HG02610 (cell line): ENCODE measurements around the gene SDK2.

Source experiments
- ATAC-seq: cut with Tn5 transposase; IDR thresholded peaks from one replicate; pipeline ENCODE4 v1.9.1; 2021; ENCODE audit warnings: mild to moderate bottlenecking, moderate library complexity; ENCODE audit not compliant: unreplicated experiment

Gene SDK2

DNA sequence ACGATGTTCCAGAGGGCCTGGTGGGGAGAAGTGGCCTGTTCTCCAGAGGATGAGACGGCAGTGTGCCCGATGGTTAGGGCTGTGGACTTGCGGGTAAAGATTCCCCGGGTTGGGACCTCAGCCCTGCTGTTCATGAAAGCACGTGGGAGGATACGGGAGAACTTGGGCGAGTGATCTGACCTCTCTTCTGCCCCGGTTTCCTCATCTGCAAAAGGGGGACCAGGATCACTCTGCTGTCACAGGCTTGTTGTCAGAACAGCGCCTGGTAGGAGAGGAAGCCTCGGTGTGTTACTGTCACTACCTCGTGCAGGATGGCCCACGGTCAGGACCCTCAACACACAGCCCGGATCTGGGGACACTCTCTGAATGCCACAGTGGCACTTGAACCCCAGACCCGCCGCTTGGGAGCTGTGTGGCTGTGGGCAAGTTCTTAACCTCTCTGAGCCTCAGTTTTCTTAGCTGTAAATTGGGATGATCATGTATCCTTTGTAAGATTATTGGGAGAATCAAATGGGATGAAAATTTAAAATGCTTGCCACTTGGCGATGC, 246.9 kb downstream of the SDK2 start:
- ATAC-seq: no peak

DNA sequence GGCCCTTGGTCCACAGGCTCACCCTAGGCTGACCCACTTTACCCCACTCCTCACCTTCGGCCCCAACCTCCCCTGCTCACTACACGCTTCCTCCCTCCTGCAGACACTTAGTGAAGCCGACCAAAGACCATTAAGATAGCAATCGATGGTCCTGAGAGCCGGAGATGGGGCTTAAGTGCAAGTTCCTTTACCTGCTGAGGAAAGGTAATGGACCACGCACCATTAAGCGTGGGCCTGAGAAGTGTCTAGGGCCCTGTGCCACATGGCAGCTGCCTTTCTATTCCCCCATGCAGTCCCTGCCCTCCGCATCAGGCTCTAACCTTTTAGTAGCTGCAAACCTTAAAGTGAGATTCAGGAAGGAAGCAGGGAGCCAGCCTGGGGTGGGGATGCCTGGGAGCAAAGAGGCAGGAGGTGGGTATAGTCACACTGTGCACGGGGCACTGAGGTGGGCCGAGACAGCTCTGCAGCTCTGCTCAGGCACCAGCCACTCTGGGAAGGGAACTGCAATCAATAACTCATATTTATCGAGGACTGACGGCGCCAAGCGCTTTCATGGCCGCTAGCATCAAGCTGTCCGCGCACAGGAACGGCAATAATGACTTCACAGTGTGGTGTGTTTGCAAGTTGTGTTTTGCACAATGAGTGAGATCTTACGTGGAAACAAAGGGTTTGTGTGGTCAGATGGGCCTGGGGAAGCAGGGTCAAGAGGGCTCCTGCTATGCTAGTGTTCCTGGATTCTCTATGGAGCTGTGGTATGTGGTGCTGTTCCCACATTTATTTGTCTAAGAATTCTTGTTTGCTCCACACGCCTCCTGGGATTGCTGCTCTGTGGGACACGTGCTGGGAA, 247.6 kb downstream of the SDK2 start:
- no peak for ATAC-seq

DNA sequence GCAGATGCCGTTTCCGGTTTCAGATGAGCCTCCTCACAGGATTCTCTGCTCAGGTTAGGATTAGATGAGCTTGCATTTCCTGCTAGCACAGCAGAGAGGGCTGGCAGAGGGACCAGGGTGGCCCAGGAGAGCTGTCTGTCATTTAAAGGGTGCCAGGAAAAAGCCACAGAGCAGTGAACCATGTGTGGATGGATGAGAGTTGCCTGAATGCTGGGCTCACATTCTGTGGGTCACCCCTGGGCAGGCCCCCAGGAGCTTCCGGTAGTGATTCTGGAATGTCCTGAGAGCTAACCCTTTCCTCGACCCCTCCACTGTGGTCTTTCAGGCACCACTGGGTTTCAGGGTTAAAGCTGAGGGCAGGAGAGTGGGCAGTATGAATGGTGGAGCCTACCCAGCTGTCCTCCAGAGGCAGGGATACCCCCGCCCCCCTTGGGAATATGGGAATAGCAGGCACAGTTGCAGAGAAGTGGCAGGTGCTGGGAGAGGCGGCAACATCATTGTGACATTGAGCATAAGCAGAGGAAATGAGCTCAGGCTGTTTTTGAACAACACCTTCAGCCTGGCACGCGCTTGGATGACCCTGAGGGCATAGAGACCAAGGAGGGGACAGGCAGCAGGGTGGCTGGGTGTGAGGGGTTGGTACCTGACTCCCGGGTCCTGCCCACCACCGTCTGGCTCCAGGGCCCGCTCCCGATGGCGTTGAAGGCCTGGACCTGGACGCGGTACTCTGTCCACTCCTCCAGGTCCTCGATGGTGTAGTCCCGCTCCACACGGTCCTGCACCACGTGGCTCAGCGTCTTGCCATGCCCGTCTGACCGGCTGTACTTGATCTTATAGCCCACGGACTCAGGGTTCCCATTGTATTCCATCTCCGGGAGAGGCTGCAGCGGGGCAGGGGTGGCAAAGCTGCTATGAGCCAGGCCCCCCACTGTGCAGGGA, 249.5 kb downstream of the SDK2 start:
- no peak for ATAC-seq

DNA sequence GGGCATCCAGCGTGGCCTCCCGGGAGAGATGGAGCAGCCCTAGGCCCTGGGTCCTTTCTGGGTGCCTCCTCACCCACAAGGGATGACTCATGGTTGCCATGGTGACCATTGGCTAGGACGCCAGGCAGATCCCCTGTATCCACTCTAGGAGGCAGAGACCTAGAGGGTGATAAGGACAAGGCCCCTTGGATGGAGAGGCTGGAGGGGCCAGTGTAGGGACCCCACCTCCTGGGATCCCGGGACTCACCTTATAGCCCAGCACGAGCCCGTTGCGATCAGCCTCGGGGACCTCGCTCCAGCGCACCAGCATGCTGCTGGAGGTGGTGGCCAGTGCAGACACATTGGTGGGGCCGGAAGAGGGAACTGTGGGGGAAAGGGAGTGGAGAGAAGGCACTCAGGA, 250.3 kb downstream of the SDK2 start:
- ATAC-seq: no peak

DNA sequence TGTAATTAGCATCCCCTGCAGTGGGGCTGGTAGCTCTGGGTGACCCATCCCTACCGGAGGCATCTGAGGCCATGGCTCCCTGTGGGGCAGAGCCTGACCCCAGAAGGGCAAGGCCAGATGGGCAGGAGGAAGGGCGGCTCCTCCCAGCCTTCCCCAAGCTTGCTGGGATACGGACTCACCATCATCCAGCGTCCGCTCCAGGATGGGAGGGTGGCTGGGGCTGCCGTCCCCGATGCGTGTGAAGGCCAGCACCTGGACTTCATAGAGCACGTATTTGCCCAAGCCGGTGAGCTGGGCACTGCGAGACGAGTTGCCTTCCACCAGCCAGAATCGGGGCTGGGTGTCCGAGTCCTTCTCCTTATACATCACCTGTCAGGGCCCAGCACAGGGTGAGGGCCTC, 250.9 kb downstream of the SDK2 start:
- no peak for ATAC-seq

GRCh38 chr17:73391331-73392265, 252.6 kb downstream of the SDK2 start:
- no peak for ATAC-seq

DNA sequence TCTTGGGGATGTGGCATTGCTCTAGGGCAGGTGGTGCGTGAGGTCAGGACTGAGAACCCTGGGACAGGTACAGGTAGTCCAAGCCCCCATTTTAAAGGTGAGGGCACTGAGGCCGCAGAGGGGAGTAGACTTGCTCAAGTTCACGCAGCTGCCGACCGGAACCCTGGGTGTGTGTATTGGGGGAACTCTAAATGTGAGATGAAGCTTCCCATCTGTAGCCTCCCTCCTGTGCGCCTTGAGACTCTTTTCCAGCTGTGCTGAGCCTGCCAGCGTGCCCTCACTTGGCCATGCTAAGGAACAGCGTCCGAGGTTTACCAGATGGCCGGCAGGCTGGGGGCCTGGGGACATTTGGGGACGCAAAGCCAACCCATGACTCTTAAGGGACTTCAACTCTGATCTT, 253.4 kb downstream of the SDK2 start:
- no peak for ATAC-seq

GRCh38 chr17:73390221-73390620, 254.0 kb downstream of the SDK2 start:
- ATAC-seq: no peak

GRCh38 chr17:73389411-73389810, 254.8 kb downstream of the SDK2 start:
- ATAC-seq: no peak

GRCh38 chr17:73388578-73388905, 255.7 kb downstream of the SDK2 start:
- no peak for ATAC-seq

DNA sequence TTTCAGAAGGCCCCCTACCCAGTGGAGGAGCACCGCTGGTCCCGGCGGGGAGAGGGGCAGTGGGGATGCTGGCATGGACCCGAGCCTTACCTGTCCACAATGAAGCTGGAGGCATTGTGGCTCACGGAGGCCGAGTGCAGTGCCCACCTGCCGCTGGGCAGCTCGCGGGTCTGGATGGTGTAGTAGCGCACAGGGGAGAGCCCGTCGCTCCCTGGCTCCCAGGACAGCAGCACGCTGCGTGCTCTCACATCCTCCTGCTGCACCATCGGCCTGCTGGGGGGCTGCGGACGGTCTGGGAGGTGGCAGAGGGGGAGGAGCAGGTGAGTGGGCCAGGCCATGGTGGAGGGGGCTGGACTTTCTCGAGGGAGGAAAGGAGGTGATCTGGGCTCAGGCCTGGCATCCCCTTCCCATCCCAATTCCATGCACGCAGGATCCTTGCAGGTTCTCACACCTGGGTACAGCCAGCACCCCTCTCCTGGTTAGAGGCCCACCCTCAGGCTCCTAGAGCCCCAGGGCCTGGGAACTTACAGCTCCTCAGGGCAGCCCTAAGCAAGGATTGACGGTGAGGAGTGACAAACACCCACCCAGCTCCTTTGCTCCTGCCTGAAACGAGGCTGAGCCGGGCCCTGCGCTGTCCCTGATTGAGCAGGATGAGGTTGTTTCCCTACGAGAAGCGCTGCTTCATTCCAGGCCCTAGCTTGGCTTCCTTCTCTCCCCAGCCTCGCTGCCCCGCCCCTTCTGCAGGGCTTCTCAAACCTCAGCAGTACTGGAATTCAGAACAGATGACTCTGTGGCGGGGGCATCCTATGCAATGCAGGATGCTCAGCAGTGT, 256.3 kb downstream of the SDK2 start:
- ATAC-seq: no peak

- ATAC-seq: no peak
These were observed 257.7 kb downstream of the SDK2 start for GRCh38 chr17:73386561-73386960.

GRCh38 chr17:73384926-73385325, 259.3 kb downstream of the SDK2 start:
- ATAC-seq: no peak

DNA sequence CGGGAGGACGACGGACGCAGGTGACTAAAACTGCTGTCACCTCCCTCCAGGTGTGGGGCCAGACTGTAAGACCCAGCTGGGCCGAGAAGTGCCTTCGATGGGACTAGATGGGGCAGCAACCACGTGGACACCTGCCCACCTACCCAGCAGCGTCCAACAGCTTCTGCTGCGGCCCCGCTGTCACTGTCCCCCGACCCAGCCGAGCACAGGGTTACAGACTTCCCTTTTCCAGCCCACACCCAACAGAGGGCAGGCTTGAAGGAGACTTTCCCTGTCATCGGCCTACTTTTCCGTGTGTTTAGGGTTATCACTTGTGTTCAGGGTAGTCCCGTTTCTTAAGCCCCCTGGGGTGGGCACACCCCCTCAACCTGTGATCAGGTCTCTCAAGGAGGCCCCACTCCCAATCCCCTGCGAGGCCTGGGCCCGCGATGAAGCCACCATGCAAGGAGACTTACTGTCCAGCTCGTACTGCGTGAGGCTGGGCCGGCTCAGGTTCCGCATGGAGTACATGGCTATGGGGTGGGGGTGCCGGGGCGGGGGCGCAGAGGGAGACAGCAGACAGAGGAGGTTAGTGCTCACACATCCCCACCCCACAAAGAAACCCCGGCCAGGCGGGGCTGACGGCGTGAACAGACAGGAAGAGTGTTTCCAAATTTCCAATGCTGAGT, 263.7 kb downstream of the SDK2 start:
- no peak for ATAC-seq

GRCh38 chr17:73379826-73380225, 264.4 kb downstream of the SDK2 start:
- ATAC-seq: no peak

DNA sequence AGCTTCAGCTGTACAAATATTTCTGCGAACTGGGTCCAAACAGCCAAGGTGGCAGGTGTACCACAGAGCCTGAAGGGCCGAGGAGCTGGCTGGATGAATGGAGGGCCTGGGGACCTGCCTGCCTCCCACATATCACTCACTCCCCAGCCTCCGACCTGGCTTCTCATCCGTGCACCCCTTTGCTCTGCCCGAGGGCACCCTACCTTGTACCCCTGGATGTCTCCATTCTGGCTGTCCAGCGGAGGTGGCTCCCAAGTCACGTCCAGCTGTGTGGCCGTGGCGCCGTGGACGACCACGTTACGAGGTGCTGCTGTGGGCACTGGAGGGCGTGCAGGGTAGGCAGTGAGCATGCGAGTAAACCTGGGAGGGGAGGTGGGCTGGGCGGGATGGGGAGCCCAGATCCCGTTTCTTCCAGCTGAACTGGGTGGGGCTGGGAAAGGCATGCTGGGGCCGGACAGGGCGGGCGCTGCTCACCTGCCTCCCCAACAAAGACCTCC, 265.2 kb downstream of the SDK2 start:
- no peak for ATAC-seq

GRCh38 chr17:73376636-73377035, 267.6 kb downstream of the SDK2 start:
- ATAC-seq: no peak

DNA sequence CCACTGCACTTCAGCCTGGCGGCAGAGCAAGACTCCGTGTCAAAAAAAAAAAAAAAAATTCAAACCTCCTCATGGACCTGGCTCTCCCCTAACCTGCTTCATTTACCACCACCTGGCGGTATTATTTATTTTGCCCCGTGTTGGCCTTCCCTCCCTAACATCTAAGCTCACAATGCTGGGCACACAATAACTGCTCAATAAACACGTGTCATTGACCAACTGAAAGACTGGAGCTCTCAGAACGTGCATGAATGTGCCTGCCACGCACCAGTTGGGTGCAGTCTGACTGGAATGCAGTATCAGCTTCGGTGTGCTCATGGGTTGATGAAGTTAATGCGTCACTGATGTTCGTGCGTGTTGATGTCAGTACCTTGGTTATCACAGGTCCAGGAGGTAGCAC, 268.1 kb downstream of the SDK2 start:
- ATAC-seq: no peak

DNA sequence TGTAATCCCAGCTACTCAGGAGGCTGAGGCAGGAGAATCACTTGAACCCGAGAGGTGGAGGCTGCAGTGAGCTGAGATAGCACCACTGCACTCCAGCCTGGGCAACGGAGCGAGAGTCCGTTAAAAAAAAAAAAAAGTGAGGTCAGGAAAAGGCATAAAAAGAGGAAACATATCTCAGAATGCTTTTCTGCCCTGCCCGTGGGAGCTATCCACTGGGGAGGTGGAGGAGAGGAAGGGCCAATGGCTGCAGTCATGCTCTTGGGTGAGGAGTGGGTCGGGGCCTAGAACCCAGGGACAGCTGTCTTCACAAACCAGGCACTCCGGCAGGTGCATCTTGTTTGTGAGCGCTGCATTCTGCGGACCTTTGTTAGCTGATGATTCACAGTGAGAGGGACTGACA, 272.4 kb downstream of the SDK2 start:
- ATAC-seq: no peak
